Femur (tissue), 1 donor: ENCODE measurements around the gene B4GALT5.
"Not testable (repeated sequence)": the region's sequence is repeated elsewhere in the genome, so short reads cannot be mapped to it uniquely, and the experiment has no call there.

Source experiments
- DNase-seq: peaks from one replicate; pipeline ENCODE4 v3.0.0-alpha.2; 2017

The B4GALT5 gene

GRCh38 chr20:49677777-49678758, 35.6 kb downstream of the B4GALT5 start:
- no peak for DNase-seq

GRCh38 chr20:49676581-49677291, 36.9 kb downstream of the B4GALT5 start:
- no peak for DNase-seq

GRCh38 chr20:49675368-49676151, 38.1 kb downstream of the B4GALT5 start:
- no peak for DNase-seq

GRCh38 chr20:49674383-49675352, 39.0 kb downstream of the B4GALT5 start:
- DNase-seq = no peak

GRCh38 chr20:49672096-49672664, 41.5 kb downstream of the B4GALT5 start:
- DNase-seq = no peak

GRCh38 chr20:49671433-49671832, 42.2 kb downstream of the B4GALT5 start:
- DNase-seq = no peak

- DNase-seq = no peak
Measured at GRCh38 chr20:49669601-49670189, 44.0 kb downstream of the B4GALT5 start.

GRCh38 chr20:49668878-49669195, 44.8 kb downstream of the B4GALT5 start:
- DNase-seq = not testable (repeated sequence)

GRCh38 chr20:49668181-49668877, 45.3 kb downstream of the B4GALT5 start:
- DNase-seq = no peak

GRCh38 chr20:49666911-49667310, 46.8 kb downstream of the B4GALT5 start:
- no peak for DNase-seq

GRCh38 chr20:49665796-49666195, 47.9 kb downstream of the B4GALT5 start:
- DNase-seq = no peak

GRCh38 chr20:49664612-49665313, 48.9 kb downstream of the B4GALT5 start:
- DNase-seq = no peak

GRCh38 chr20:49663112-49663511, 50.6 kb downstream of the B4GALT5 start:
- DNase-seq = no peak

- no peak for DNase-seq
Measured at GRCh38 chr20:49661560-49662329, 51.9 kb downstream of the B4GALT5 start.

GRCh38 chr20:49660912-49661311, 52.8 kb downstream of the B4GALT5 start:
- no peak for DNase-seq

GRCh38 chr20:49659056-49659455, 54.6 kb downstream of the B4GALT5 start:
- no peak for DNase-seq

- no peak for DNase-seq
Measured at GRCh38 chr20:49658508-49658907, 55.2 kb downstream of the B4GALT5 start.

GRCh38 chr20:49657118-49657901, 56.4 kb downstream of the B4GALT5 start:
- peak; percentile 47 for DNase-seq
